Ishikawa (cell line): ENCODE results near the gene PARD3B.

ENCODE experiments used
- EP300 ChIP-seq: IDR thresholded peaks from 2 replicates; pipeline ENCODE4 v1.6.1; 2012; ENCODE audit warnings: borderline replicate concordance
- FOXM1 ChIP-seq: IDR thresholded peaks from 2 replicates; pipeline ENCODE4 v1.6.1; 2012; ENCODE audit warnings: low read depth, borderline replicate concordance
- RAD21 ChIP-seq: IDR thresholded peaks from 2 replicates; pipeline ENCODE4 v1.6.1; 2012; ENCODE audit warnings: low read depth
- REST ChIP-seq: IDR thresholded peaks from 2 replicates; pipeline ENCODE4 v1.6.1; 2012; ENCODE audit warnings: low read depth, mild to moderate bottlenecking
- TAF1 ChIP-seq: IDR thresholded peaks from 2 replicates; pipeline ENCODE4 v1.6.1; 2012; ENCODE audit warnings: low read depth, mild to moderate bottlenecking
- TCF12 ChIP-seq: IDR thresholded peaks from 2 replicates; pipeline ENCODE4 v1.6.1; 2012; ENCODE audit warnings: low read depth

- no peak for TF ChIP-seq REST
- no peak for TF ChIP-seq RAD21
- no peak for TF ChIP-seq TCF12
- no peak for TF ChIP-seq FOXM1
- TF ChIP-seq EP300, result no peak
- TF ChIP-seq TAF1, result no peak
These were observed 206.2 kb downstream of the PARD3B start for GRCh38 chr2:204751472-204751871.
